GM23338 (cell line): ENCODE results near the gene CDK16. TPM values are rescaled to one million over a fixed set of nuclear protein-coding genes. Genes with fewer than 3 reads are reported as not detected.

Source experiments
- ATAC-seq: fragments of 200-7000 bp; cut with Tn5 transposase; 3 replicates; pipeline ENCODE4 v1.9.1; 2020
- DNase-seq: peaks from one replicate; pipeline ENCODE4 v3.0.0-alpha.2; 2015; ENCODE audit warnings: low spot score
- H2AFZ ChIP-seq: fragments of 200-600 bp; sonication (generic); 2 replicates; pipeline ENCODE4 v1.8.0; 2016; ENCODE audit warnings: antibody characterized with exemption, mild to moderate bottlenecking, moderate library complexity
- H3F3A ChIP-seq: fragments of 200-600 bp; sonication (generic); replicated peaks from 2 replicates; pipeline ENCODE4 v1.8.0; 2017; ENCODE audit warnings: antibody characterized with exemption, mixed run types, low read depth
- H3K27ac ChIP-seq: fragments of 200-600 bp; sonication (generic); 2 replicates; pipeline ENCODE4 v1.6.1; 2016; ENCODE audit warnings: low read depth
- H3K27me3 ChIP-seq: fragments of 200-600 bp; sonication (generic); 2 replicates; pipeline ENCODE4 v1.8.0; 2016; ENCODE audit warnings: mild to moderate bottlenecking, mixed run types, moderate library complexity; ENCODE audit not compliant: insufficient read depth
- H3K36me3 ChIP-seq: fragments of 200-600 bp; sonication (generic); 2 replicates; pipeline ENCODE4 v1.8.0; 2016; ENCODE audit warnings: mild to moderate bottlenecking; ENCODE audit not compliant: insufficient read depth
- H3K4me1 ChIP-seq: fragments of 200-600 bp; sonication (generic); 2 replicates; pipeline ENCODE4 v1.8.0; 2016; ENCODE audit warnings: mild to moderate bottlenecking, moderate library complexity; ENCODE audit not compliant: insufficient read depth
- H3K4me2 ChIP-seq: fragments of 200-600 bp; sonication (generic); 2 replicates; pipeline ENCODE4 v1.7.1; 2017; ENCODE audit warnings: mixed run types
- H3K4me3 ChIP-seq: fragments of 200-600 bp; sonication (generic); 2 replicates; pipeline ENCODE4 v1.6.1; 2016; ENCODE audit warnings: mixed run types
- H3K79me2 ChIP-seq: fragments of 200-600 bp; sonication (generic); replicated peaks from 2 replicates; pipeline ENCODE4 v1.8.0; 2017; ENCODE audit warnings: mild to moderate bottlenecking; ENCODE audit not compliant: insufficient read depth
- H3K9me2 ChIP-seq: fragments of 200-600 bp; sonication (generic); 2 replicates; pipeline ENCODE4 v1.8.0; 2017; ENCODE audit not compliant: insufficient read depth
- H4K20me1 ChIP-seq: fragments of 200-600 bp; sonication (generic); replicated peaks from 2 replicates; pipeline ENCODE4 v1.8.0; 2017; ENCODE audit warnings: mild to moderate bottlenecking; ENCODE audit not compliant: insufficient read depth
- H3K27ac Mint-ChIP-seq: 2 replicates; pipeline ENCODE4 v1.8.0; 2020; ENCODE audit warnings: inconsistent platforms, mild to moderate bottlenecking, moderate library complexity, mixed read lengths
- H3K27me3 Mint-ChIP-seq: 3 replicates; pipeline ENCODE4 v1.8.0; 2022; ENCODE audit warnings: low read depth, mild to moderate bottlenecking, moderate library complexity, mixed read lengths, inconsistent platforms; ENCODE audit not compliant: insufficient read depth, poor library complexity
- H3K36me3 Mint-ChIP-seq: 3 replicates; pipeline ENCODE4 v1.8.0; 2021; ENCODE audit warnings: low read depth, mild to moderate bottlenecking, inconsistent platforms, moderate library complexity, mixed read lengths
- H3K4me1 Mint-ChIP-seq: 3 replicates; pipeline ENCODE4 v1.8.0; 2020; ENCODE audit warnings: mild to moderate bottlenecking, inconsistent platforms, mixed read lengths
- H3K4me3 Mint-ChIP-seq: 3 replicates; pipeline ENCODE4 v1.8.0; 2021; ENCODE audit warnings: moderate library complexity, mild to moderate bottlenecking, inconsistent platforms, mixed read lengths
- H3K9me3 Mint-ChIP-seq: 3 replicates; pipeline ENCODE4 v1.8.0; 2020; ENCODE audit warnings: moderate library complexity, mild to moderate bottlenecking, inconsistent platforms, mixed read lengths
- CREB1 ChIP-seq: fragments of 250-450 bp; sonication (Bioruptor Pico); IDR thresholded peaks from 2 replicates; pipeline ENCODE4 v1.5.0; 2020; ENCODE audit warnings: low read depth, mild to moderate bottlenecking, moderate library complexity
- CTCF ChIP-seq, 2 experiments: fragments of 200-600 bp in 1 of 2; sonication (generic) in 1 of 2; conservative IDR thresholded peaks; 2 replicates each; pipeline versions ENCODE4 v1.5.1 to v1.6.1; 2016 to 2017; ENCODE audit warnings: antibody characterized with exemption in 2 of 2, low read depth in 2 of 2, mild to moderate bottlenecking in 2 of 2, moderate library complexity in 1 of 2
- EZH2 ChIP-seq: fragments of 200-600 bp; sonication (generic); IDR thresholded peaks from one replicate; pipeline ENCODE4 v1.8.0; 2017; ENCODE audit warnings: antibody characterized with exemption, mild to moderate bottlenecking, low read depth; ENCODE audit not compliant: unreplicated experiment
- EZH2phosphoT487 ChIP-seq: fragments of 200-600 bp; sonication (generic); IDR thresholded peaks from one replicate; pipeline ENCODE4 v1.8.1; 2018; ENCODE audit warnings: antibody characterized with exemption; ENCODE audit not compliant: unreplicated experiment
- JUNB ChIP-seq: IDR thresholded peaks from one replicate; pipeline ENCODE4 v1.6.1; 2016; ENCODE audit warnings: antibody characterized with exemption; ENCODE audit not compliant: unreplicated experiment
- ZNF114 ChIP-seq: fragments of 250-450 bp; sonication (Bioruptor Pico); IDR thresholded peaks from 2 replicates; pipeline ENCODE4 v1.5.0; 2020; ENCODE audit warnings: mild to moderate bottlenecking, moderate library complexity
- ZNF331 ChIP-seq: fragments of 250-450 bp; sonication (Bioruptor Pico); IDR thresholded peaks from 2 replicates; pipeline ENCODE4 v1.5.0; 2020; ENCODE audit warnings: low read depth, mild to moderate bottlenecking, moderate library complexity
- polyA plus RNA-seq: library from polyadenylated mRNA; unstranded; fragments of >200 nt; fragmentation: Nextera tagmentation; extraction: Ambion mirVana; gene quantifications from 2 replicates; pipeline ENCODE4 v1.2.1, GENCODE V29; 2016
- total RNA-seq: library from RNA; depleted of rRNA; stranded (reverse); fragments of >200 nt; shearing (Covaris generic); gene quantifications from 2 replicates; pipeline ENCODE4 v1.2.3, GENCODE V29; 2014
- TF ChIP-seq, protein P1 (sequence below): IDR thresholded peaks from one replicate; pipeline ENCODE4 v1.6.1; 2018; ENCODE audit warnings: antibody characterized with exemption; ENCODE audit not compliant: unreplicated experiment

Gene CDK16
- total and polyA plus RNA-seq, 2 experiments from 2014 or later: 58.9 to 158 TPM

DNA sequence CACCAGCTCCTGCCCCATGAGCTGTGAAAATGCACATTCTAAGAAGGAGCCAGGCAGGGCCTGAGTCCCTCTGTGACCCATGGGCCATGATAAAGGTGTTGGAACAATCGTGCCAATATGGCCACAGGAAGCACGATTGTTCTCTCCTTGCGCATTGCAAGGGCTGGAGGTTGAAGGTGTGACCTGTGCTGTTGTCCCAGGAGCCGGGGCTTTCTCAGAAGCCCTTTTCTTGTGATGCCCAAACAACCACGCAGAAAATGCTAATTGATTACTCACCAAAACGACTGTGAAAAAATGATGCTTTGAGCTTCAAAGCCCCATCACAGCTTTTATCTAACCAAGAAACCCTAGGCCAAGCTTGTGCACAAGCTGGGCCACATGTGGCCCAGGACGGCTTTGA is 48.2 kb downstream of the CDK16 start:
- H3K36me3 ChIP-seq: no peaks in the 10 kb centered on the region
- ATAC-seq (no peak), DNase-seq (no peak)
- H3K4me2 ChIP-seq: no peak overlapping the region
- Mint-ChIP-seq H3K36me3 (no peaks in the 10 kb centered on the region; the same call in 2 of the 3 replicates), H3K4me3 (no peak overlapping the region), H3K27ac (no peak overlapping the region), H3K9me3 (peaks cover 2% of the 10 kb centered on the region; the same call in 1 of the 3 replicates), H3K4me1 (no peaks in the 10 kb centered on the region), H3K27me3 (peaks cover 7% of the 10 kb centered on the region)
- H3K4me3 ChIP-seq: no peak overlapping the region
- no peaks in the 10 kb centered on the region for H3K27me3 ChIP-seq
- H3F3A ChIP-seq: no peaks in the 10 kb centered on the region
- H4K20me1 ChIP-seq: no peaks in the 10 kb centered on the region
- no peak for TF ChIP-seq EZH2
- TF ChIP-seq CREB1: no peak
- TF ChIP-seq CTCF (conservative IDR thresholded peaks at IDR 0.05; ENCODE audit: low read depth in 2 of 2): no peak
- no peak for TF ChIP-seq ZNF114 (CRISPR knock-in tag)
- TF ChIP-seq, protein P1, sequence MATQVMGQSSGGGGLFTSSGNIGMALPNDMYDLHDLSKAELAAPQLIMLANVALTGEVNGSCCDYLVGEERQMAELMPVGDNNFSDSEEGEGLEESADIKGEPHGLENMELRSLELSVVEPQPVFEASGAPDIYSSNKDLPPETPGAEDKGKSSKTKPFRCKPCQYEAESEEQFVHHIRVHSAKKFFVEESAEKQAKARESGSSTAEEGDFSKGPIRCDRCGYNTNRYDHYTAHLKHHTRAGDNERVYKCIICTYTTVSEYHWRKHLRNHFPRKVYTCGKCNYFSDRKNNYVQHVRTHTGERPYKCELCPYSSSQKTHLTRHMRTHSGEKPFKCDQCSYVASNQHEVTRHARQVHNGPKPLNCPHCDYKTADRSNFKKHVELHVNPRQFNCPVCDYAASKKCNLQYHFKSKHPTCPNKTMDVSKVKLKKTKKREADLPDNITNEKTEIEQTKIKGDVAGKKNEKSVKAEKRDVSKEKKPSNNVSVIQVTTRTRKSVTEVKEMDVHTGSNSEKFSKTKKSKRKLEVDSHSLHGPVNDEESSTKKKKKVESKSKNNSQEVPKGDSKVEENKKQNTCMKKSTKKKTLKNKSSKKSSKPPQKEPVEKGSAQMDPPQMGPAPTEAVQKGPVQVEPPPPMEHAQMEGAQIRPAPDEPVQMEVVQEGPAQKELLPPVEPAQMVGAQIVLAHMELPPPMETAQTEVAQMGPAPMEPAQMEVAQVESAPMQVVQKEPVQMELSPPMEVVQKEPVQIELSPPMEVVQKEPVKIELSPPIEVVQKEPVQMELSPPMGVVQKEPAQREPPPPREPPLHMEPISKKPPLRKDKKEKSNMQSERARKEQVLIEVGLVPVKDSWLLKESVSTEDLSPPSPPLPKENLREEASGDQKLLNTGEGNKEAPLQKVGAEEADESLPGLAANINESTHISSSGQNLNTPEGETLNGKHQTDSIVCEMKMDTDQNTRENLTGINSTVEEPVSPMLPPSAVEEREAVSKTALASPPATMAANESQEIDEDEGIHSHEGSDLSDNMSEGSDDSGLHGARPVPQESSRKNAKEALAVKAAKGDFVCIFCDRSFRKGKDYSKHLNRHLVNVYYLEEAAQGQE: no peak
- TF ChIP-seq EZH2phosphoT487: no peak
- no peaks in the 10 kb centered on the region for H3K4me1 ChIP-seq
- H3K9me2 ChIP-seq: no peaks in the 10 kb centered on the region
- H2AFZ ChIP-seq: no peak overlapping the region
- no peaks in the 10 kb centered on the region for H3K79me2 ChIP-seq
- no peak overlapping the region for H3K27ac ChIP-seq

DNA sequence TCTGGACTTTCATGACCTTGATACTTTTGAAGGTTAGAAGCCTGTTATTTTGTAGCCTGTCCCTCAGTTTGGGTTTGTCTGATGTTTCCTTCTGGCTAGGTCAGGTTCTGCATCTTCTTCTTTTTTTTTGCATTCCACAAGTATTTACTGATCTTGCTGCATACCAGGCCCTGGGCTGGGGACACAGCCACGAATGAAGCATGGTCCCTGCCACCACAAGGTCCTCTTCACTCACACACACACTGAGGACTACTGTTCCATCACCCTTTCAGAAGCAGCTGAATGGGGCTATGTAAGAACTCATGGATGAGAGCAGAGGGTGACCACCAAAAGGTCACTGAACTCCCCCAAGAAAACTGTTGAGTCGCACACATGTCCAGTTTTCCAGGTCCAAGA is 53.5 kb downstream of the CDK16 start:
- no peaks in the 10 kb centered on the region for H3K4me1 ChIP-seq
- no peak overlapping the region for H2AFZ ChIP-seq
- no peak for DNase-seq
- no peaks in the 10 kb centered on the region for H3K36me3 ChIP-seq
- H3K4me2 ChIP-seq: no peak overlapping the region
- H3F3A ChIP-seq: no peaks in the 10 kb centered on the region
- H3K27ac Mint-ChIP-seq: no peak overlapping the region
- no peak overlapping the region for H3K4me3 ChIP-seq
- no peak overlapping the region for H3K4me3 Mint-ChIP-seq
- ATAC-seq: no peak
- no peaks in the 10 kb centered on the region for H4K20me1 ChIP-seq
- 0 out of 3 replicates have a peak, but pooled peaks cover 2% of the 10 kb centered on the region for H3K4me1 Mint-ChIP-seq
- H3K79me2 ChIP-seq: no peaks in the 10 kb centered on the region
- no peaks in the 10 kb centered on the region for H3K9me3 Mint-ChIP-seq
- no peaks in the 10 kb centered on the region for H3K27me3 ChIP-seq
- no peaks in the 10 kb centered on the region for H3K36me3 Mint-ChIP-seq
- no peaks in the 10 kb centered on the region for H3K9me2 ChIP-seq
- no peak overlapping the region for H3K27ac ChIP-seq
- TF ChIP-seq ZNF331 (no peak), JUNB (no peak)
- H3K27me3 Mint-ChIP-seq: peaks cover 4% of the 10 kb centered on the region
